A172 (cell line): ENCODE measurements around the gene PRKAR1A. TPM values are rescaled to one million over a fixed set of nuclear protein-coding genes. Genes with fewer than 3 reads are reported as not detected.

Source experiments
- DNase-seq: peaks from one replicate; pipeline ENCODE4 v3.0.0-alpha.2; 2015; ENCODE audit warnings: low spot score
- total RNA-seq: library from RNA; depleted of rRNA; stranded (reverse); fragments of >200 nt; shearing (Covaris generic); gene quantifications from 2 replicates; pipeline ENCODE4 v1.2.3, GENCODE V29; 2014; rRNA removed

Gene PRKAR1A
- total RNA-seq, 1 experiment from 2014 or later = 301 TPM

DNA sequence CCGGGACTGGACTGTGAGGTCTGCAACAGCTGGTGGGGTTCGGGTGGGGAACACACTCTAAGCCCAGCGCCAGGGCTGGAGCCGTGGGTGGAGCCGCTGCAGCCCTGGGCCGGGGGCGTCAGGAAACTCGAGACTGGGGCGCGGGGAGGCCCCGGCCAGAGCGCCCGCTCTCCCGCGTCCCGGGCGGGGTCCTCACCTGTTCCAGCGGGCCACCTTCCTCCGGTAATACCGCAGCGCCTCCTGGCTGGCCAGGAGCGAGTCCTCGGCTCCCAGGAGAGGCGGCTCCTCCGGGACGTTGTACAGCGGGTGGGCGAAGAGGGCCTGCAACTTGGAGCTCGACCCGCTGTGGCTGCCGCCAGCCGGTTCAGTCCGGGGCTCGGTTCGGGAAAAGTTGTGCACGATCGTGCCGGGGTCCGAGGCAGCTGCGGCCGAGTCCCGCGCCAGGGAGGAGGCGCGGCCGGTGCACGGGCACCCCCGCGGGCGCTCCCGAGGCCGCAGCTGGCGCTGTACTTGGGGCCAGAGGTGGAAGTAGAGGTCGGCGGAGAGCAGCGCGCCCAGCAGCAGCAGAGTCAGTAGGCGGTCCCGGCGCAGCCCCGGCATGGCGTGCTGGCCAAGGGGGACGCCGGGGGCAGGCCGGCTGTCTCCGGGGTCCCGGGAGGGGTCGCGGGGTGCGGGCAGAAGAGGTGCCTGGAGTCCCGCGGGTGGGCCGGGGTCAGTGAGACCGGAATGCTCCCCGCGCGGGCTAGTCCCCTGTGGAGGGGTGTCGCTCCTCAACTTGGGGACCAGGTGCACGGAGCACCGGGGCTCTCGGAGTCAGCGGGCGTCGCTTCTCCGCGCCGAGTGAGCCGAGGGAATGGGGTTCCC, 88.1 kb downstream of the PRKAR1A start:
- no peak for DNase-seq

Other genes starting within 250 kb of the PRKAR1A start
- 0.48 and 5.3 TPM in 2 replicates for gene SLC16A6, start 221.3 kb upstream of the PRKAR1A start, total RNA-seq
- 0.77 and 5.6 TPM in 2 replicates for gene ARSG, start 220.9 kb upstream of the PRKAR1A start, total RNA-seq
- 31.8 and 32.8 TPM in 2 replicates for gene WIPI1, start 54.9 kb upstream of the PRKAR1A start, total RNA-seq
- not detected in 2 replicates for gene FAM20A, start 88.9 kb downstream of the PRKAR1A start, total RNA-seq